GM10266 (cell line): ENCODE results near the gene HSPB6.

ENCODE experiments used
- DNase-seq: peaks from one replicate; pipeline ENCODE4 v3.0.0; 2012; ENCODE audit errors: extremely low spot score
- CTCF ChIP-seq: IDR thresholded peaks from 2 replicates; pipeline ENCODE4 v1.5.1; 2012; ENCODE audit warnings: mild to moderate bottlenecking, low read depth; ENCODE audit not compliant: control insufficient read depth, insufficient read depth; ENCODE audit errors: missing control alignments

HSPB6 gene

GRCh38 chr19:35734889-35735288, 21.9 kb downstream of the HSPB6 start:
- TF ChIP-seq CTCF, result no peak
- no peak for DNase-seq

GRCh38 chr19:35734273-35734672, 22.6 kb downstream of the HSPB6 start:
- TF ChIP-seq CTCF, result no peak

GRCh38 chr19:35733180-35734125, 23.4 kb downstream of the HSPB6 start:
- DNase-seq, result no peak
- TF ChIP-seq CTCF, result no peak

More at GRCh38 chr19:35734273-35734672, 22.6 kb downstream of the HSPB6 start:
- DNase-seq, result no peak

- no peak for TF ChIP-seq CTCF
- no peak for DNase-seq
Measured at GRCh38 chr19:35732540-35733179, 24.2 kb downstream of the HSPB6 start.

GRCh38 chr19:35731779-35732405, 24.9 kb downstream of the HSPB6 start:
- no peak for TF ChIP-seq CTCF
- DNase-seq, result no peak

GRCh38 chr19:35731353-35731752, 25.5 kb downstream of the HSPB6 start:
- DNase-seq, result no peak
- no peak for TF ChIP-seq CTCF
